ENCODE data around the gene BFSP1. TPM values are rescaled to one million over a fixed set of nuclear protein-coding genes. Genes with fewer than 3 reads are reported as not detected.

BFSP1 gene
- total RNA-seq, 3 donors from 2014 or later = 0.17 to 1.1 (median 0.70) TPM

DNA sequence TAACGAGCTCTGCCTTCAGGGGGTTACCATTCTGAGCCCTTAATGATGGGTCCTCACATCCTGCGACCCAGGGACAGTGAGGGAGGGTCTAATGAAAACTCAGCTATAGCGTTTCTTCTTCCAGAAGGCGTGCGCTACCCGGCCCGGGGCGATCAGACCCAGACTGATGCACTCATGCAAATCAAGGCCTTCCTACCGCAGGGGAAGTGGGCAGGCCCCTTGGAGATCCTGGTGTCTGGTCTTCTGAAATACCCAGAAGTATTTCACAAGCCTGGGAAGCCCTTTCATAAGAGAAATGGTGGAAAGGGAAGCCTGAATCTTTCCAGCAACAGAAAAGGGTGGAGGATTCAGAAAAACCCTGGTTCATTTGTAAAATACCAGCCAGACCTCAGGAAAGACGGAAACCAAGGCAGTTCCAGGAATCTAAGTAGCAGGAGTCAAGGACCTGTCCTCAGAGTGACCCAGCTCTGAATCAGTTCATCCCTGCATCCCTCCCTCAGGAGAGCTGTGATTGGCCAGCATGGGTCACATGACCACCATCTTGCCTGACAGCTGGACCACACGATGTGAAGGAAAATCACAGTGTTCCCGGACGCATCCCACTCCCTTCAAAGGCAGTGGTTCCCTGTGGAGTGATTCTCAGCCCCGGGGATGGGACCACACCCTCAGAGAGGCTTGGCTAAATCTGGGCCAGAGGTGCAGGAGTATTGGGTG is 12.7 kb downstream of the BFSP1 start:
- no peaks in the 10 kb centered on the region for H3K9me3 ChIP-seq
- ATAC-seq (no peak), DNase-seq (no peak)
- intact Hi-C loops (cut with DNase I, micrococcal nuclease) = no loop called here
- TF ChIP-seq, protein P1, sequence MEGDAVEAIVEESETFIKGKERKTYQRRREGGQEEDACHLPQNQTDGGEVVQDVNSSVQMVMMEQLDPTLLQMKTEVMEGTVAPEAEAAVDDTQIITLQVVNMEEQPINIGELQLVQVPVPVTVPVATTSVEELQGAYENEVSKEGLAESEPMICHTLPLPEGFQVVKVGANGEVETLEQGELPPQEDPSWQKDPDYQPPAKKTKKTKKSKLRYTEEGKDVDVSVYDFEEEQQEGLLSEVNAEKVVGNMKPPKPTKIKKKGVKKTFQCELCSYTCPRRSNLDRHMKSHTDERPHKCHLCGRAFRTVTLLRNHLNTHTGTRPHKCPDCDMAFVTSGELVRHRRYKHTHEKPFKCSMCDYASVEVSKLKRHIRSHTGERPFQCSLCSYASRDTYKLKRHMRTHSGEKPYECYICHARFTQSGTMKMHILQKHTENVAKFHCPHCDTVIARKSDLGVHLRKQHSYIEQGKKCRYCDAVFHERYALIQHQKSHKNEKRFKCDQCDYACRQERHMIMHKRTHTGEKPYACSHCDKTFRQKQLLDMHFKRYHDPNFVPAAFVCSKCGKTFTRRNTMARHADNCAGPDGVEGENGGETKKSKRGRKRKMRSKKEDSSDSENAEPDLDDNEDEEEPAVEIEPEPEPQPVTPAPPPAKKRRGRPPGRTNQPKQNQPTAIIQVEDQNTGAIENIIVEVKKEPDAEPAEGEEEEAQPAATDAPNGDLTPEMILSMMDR (IDR thresholded peaks at IDR 0.05) = no peak
- H3K4me3 ChIP-seq = no peak overlapping the region
- no peaks in the 10 kb centered on the region for H3K36me3 ChIP-seq (ENCODE audit: low read depth)
- no peaks in the 10 kb centered on the region for H3K4me1 ChIP-seq (ENCODE audit: low read depth)

DNA sequence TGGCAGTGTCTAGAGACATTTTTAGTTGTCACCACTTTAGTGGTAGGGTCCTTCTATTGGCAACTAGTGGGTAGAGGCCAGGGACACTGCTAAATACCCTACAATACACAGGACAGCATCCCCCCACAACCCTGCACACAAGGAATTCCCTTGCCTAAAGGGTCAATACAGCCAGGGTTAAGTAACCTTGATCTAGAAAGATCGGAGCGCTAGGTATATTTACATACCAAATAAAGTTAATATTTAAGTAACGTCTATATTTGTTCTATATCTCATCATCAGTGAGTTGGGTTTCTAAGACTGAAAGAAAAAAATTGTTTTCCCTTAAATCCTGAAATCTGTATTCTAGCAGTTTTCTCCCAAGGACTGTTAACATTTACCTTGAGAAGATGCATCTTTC is 16.1 kb downstream of the BFSP1 start:
- no peaks in the 10 kb centered on the region for H3K4me1 ChIP-seq (ENCODE audit: low read depth)
- no peaks in the 10 kb centered on the region for H3K36me3 ChIP-seq (ENCODE audit: low read depth)
- intact Hi-C loops (cut with DNase I, micrococcal nuclease) = no loop called here
- DNase-seq (no peak), ATAC-seq (no peak)
- H3K4me3 ChIP-seq = no peak overlapping the region
- TF ChIP-seq, protein P1 (IDR thresholded peaks at IDR 0.05) = no peak
- no peaks in the 10 kb centered on the region for H3K9me3 ChIP-seq

DNA sequence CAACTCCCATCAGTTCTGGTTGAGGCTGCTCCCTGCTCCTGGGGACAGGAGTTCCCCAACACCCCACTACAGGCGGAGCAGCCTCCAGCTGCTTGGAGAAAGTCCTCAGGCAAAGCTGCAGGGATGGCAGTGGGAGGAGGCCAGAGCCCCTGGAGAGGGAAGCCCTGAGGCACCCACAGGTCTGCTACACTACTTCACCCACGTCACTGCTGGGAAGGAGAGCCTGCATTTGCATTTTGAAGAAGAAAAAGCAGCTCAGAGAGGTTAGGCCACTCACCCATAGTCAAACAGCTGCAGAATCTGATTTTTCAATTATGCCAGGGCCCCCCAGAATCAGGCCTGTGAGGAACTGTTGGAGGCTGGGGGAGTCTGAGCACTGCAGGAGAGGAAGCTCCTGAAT is 17.2 kb downstream of the BFSP1 start:
- no peak for ATAC-seq
- Histone ChIP-seq H3K4me1 (ENCODE audit: low read depth) (no peaks in the 10 kb centered on the region), H3K9me3 (no peaks in the 10 kb centered on the region), H3K36me3 (ENCODE audit: low read depth) (no peaks in the 10 kb centered on the region), H3K4me3 (no peak overlapping the region)
- intact Hi-C loops (cut with DNase I, micrococcal nuclease) = no loop called here
- TF ChIP-seq, protein P1 (IDR thresholded peaks at IDR 0.05) = no peak
- no peak for DNase-seq

DNA sequence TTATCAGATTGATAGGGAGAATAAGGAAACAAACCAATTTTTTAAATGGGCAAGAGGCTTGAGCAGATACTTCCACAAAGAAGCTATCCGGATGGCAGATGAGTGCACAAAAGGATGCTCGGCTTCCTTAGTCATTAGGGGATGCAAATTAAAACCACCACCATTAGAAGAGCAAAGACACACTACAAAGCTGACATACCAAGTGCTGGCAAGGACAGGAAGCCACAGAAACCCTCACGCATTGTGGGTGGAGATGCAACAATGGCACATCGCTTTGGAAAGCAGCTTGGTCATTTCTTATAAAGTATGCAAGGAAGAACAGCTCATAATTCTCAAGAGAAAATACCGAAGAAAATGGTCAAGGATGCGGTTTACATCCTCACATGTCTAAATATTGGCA is 19.8 kb downstream of the BFSP1 start:
- no peaks in the 10 kb centered on the region for H3K4me1 ChIP-seq (ENCODE audit: low read depth)
- no peak overlapping the region for H3K4me3 ChIP-seq
- TF ChIP-seq, protein P1 (IDR thresholded peaks at IDR 0.05) = no peak
- no peaks in the 10 kb centered on the region for H3K9me3 ChIP-seq
- DNase-seq = no peak
- no peak for ATAC-seq
- intact Hi-C loops (cut with DNase I, micrococcal nuclease) = no loop called here
- no peaks in the 10 kb centered on the region for H3K36me3 ChIP-seq (ENCODE audit: low read depth)

DNA sequence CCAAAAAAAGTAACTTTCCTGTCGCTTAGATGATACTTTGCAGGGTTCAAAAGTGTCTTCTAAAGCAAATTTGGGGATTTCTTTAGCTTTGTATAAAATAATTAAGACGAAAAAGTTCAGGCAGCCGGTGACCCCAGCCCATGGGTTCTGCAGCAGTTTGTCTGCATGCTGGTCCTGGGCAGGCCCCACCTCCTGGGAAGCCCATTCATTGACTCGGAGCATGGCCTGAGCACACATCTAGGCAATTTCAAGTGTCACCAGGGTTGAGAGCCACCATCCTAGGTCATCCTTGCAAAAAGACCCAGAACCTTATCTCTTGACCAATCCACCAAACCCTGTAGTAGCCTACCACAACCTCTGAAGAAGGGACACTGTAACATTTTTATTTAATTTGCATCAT is 20.6 kb downstream of the BFSP1 start:
- DNase-seq (no peak), ATAC-seq (no peak)
- no peaks in the 10 kb centered on the region for H3K36me3 ChIP-seq (ENCODE audit: low read depth)
- TF ChIP-seq, protein P1 (IDR thresholded peaks at IDR 0.05) = no peak
- no peak overlapping the region for H3K4me3 ChIP-seq
- intact Hi-C loops (cut with DNase I, micrococcal nuclease) = no loop called here
- no peaks in the 10 kb centered on the region for H3K9me3 ChIP-seq
- no peaks in the 10 kb centered on the region for H3K4me1 ChIP-seq (ENCODE audit: low read depth)

Data from mucosa of descending colon (tissue), 3 donors.